HG03354 (cell line): ENCODE measurements around the gene WDTC1.

ENCODE experiments used
- ATAC-seq: cut with Tn5 transposase; IDR thresholded peaks from one replicate; pipeline ENCODE4 v1.9.1; 2021; ENCODE audit warnings: mild to moderate bottlenecking; ENCODE audit not compliant: unreplicated experiment, poor library complexity, severe bottlenecking

WDTC1 gene

GRCh38 chr1:27330786-27331185 lies 96.4 kb downstream of the WDTC1 start:
- ATAC-seq = no peak

- no peak for ATAC-seq
Observed at GRCh38 chr1:27331426-27331825, 97.0 kb downstream of the WDTC1 start.

- no peak for ATAC-seq
Observed at GRCh38 chr1:27331922-27332321, 97.5 kb downstream of the WDTC1 start.

- no peak for ATAC-seq
Observed at GRCh38 chr1:27332536-27333281, 98.3 kb downstream of the WDTC1 start.

- ATAC-seq = no peak
Observed at GRCh38 chr1:27333717-27334279, 99.4 kb downstream of the WDTC1 start.

- no peak for ATAC-seq
Observed at GRCh38 chr1:27335506-27336422, 101.3 kb downstream of the WDTC1 start.

- ATAC-seq = no peak
Observed at GRCh38 chr1:27336756-27337155, 102.3 kb downstream of the WDTC1 start.

- ATAC-seq = no peak
Observed at GRCh38 chr1:27338751-27339150, 104.3 kb downstream of the WDTC1 start.

GRCh38 chr1:27339213-27339612 lies 104.8 kb downstream of the WDTC1 start:
- ATAC-seq = no peak

GRCh38 chr1:27341525-27342252 lies 107.3 kb downstream of the WDTC1 start, which contains the start of gene SYTL1:
SYTL1 (plus strand) TSS chr1:27342022; CDS start chr1:27345335, 3,313 bp downstream.
- peak; percentile 64 for ATAC-seq

GRCh38 chr1:27342391-27342777 lies 108.0 kb downstream of the WDTC1 start:
- ATAC-seq = no peak

- ATAC-seq = no peak
Observed at GRCh38 chr1:27342778-27343638, 108.6 kb downstream of the WDTC1 start.

GRCh38 chr1:27343639-27344025 lies 109.2 kb downstream of the WDTC1 start:
- no peak for ATAC-seq

- ATAC-seq = no peak
Observed at GRCh38 chr1:27345272-27345671, 110.8 kb downstream of the WDTC1 start.

GRCh38 chr1:27346357-27346756 lies 111.9 kb downstream of the WDTC1 start:
- no peak for ATAC-seq

GRCh38 chr1:27346991-27347624 lies 112.7 kb downstream of the WDTC1 start:
- ATAC-seq = no peak

GRCh38 chr1:27348861-27349783 lies 114.7 kb downstream of the WDTC1 start:
- ATAC-seq = no peak
